ENCODE data around the gene GABBR2. TPM values are rescaled to one million over a fixed set of nuclear protein-coding genes. Genes with fewer than 3 reads are reported as not detected.

Gene GABBR2
- total and polyA plus RNA-seq, 9 of the 15 experiments (the other 6 are each of a cell fraction or from before 2014, with no cell fraction given): 0.15 to 1.9 (median 0.32) TPM

- TF ChIP-seq, protein P1, sequence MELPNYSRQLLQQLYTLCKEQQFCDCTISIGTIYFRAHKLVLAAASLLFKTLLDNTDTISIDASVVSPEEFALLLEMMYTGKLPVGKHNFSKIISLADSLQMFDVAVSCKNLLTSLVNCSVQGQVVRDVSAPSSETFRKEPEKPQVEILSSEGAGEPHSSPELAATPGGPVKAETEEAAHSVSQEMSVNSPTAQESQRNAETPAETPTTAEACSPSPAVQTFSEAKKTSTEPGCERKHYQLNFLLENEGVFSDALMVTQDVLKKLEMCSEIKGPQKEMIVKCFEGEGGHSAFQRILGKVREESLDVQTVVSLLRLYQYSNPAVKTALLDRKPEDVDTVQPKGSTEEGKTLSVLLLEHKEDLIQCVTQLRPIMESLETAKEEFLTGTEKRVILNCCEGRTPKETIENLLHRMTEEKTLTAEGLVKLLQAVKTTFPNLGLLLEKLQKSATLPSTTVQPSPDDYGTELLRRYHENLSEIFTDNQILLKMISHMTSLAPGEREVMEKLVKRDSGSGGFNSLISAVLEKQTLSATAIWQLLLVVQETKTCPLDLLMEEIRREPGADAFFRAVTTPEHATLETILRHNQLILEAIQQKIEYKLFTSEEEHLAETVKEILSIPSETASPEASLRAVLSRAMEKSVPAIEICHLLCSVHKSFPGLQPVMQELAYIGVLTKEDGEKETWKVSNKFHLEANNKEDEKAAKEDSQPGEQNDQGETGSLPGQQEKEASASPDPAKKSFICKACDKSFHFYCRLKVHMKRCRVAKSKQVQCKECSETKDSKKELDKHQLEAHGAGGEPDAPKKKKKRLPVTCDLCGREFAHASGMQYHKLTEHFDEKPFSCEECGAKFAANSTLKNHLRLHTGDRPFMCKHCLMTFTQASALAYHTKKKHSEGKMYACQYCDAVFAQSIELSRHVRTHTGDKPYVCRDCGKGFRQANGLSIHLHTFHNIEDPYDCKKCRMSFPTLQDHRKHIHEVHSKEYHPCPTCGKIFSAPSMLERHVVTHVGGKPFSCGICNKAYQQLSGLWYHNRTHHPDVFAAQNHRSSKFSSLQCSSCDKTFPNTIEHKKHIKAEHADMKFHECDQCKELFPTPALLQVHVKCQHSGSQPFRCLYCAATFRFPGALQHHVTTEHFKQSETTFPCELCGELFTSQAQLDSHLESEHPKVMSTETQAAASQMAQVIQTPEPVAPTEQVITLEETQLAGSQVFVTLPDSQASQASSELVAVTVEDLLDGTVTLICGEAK (IDR thresholded peaks at IDR 0.05): no peak; the same call in 1 of the 2 replicates
- TF ChIP-seq, protein P1 (CRISPR knock-in tag; IDR thresholded peaks at IDR 0.05): no peak
- TF ChIP-seq FUS (optimal IDR thresholded peaks at IDR 0.05; ENCODE audit: low read depth, low read length) (no peak), STAT5A (IDR thresholded peaks at IDR 0.05; ENCODE audit: borderline replicate concordance, low read length) (peak; percentile 36), STAT5B (CRISPR knock-in tag; IDR thresholded peaks at IDR 0.05) (no peak), NFYB (IDR thresholded peaks at IDR 0.05; ENCODE audit: extremely low read depth, insufficient read length) (no peak), NCOA2 (IDR thresholded peaks at IDR 0.05; ENCODE audit: partially characterized antibody in 2 of 2) (no peak), VEZF1 (CRISPR knock-in tag; IDR thresholded peaks at IDR 0.05) (0 out of 2 replicates have a peak, but pooled peaks have one; percentile 23), ZNF785 (CRISPR knock-in tag; IDR thresholded peaks at IDR 0.05) (no peak), PHF8 (IDR thresholded peaks at IDR 0.05; ENCODE audit: borderline replicate concordance, low read length) (no peak), PKNOX1 (IDR thresholded peaks at IDR 0.05) (no peak), ZNF277 (CRISPR knock-in tag; IDR thresholded peaks at IDR 0.05; ENCODE audit: borderline replicate concordance) (no peak), ZBTB8A (IDR thresholded peaks at IDR 0.05; ENCODE audit: partially characterized antibody) (no peak), CBFB (CRISPR knock-in tag; IDR thresholded peaks at IDR 0.05) (no peak), EP400 (IDR thresholded peaks at IDR 0.05) (no peak)
Observed at GRCh38 chr9:98375138-98375726, 333.5 kb downstream of the GABBR2 start (continued).

All from K562 (cell line).